Measurements from ENCODE around the gene CCDC61. TPM values are rescaled to one million over a fixed set of nuclear protein-coding genes. Genes with fewer than 3 reads are reported as not detected.

Gene CCDC61
- total and polyA plus RNA-seq, 2 donors from 2014 or later: 17.8 to 22.2 TPM

- no peak for TF ChIP-seq CTCF (IDR thresholded peaks at IDR 0.05; ENCODE audit: borderline replicate concordance, extremely low read depth, insufficient read depth)
- peaks cover 7% of the 10 kb centered on the region for H3K27me3 ChIP-seq (ENCODE audit: control insufficient read depth, insufficient read depth, low read length)
- no peaks in the 10 kb centered on the region for H3K36me3 ChIP-seq (ENCODE audit: control insufficient read depth in 2 of 3, insufficient read depth in 3 of 3, low read length in 3 of 3)
- DNase-seq (peak in 1 of 5 donors; percentile 52), FAIRE-seq (no peak)
- H3K4me1 ChIP-seq (ENCODE audit: control insufficient read depth in 2 of 3, insufficient read depth in 2 of 3, low read depth in 1 of 3, low read length in 3 of 3): peaks cover 0 to 16% (median 0%) of the 10 kb centered on the region in 3 donors
- peak overlapping the region in 1 of 3 donors; percentile 39 for H3K4me3 ChIP-seq (ENCODE audit: low read length in 3 of 3)
- H3K27ac ChIP-seq (ENCODE audit: low read depth in 2 of 2, low read length in 2 of 2): no peak overlapping the region
- peak overlapping the region in 1 of 3 donors; percentile 35 for H3K9ac ChIP-seq (ENCODE audit: low read length in 3 of 3)
- intact Hi-C loops (cut with DNase I): no loop called here
- no peaks in the 10 kb centered on the region for H3K9me3 ChIP-seq (ENCODE audit: control insufficient read depth in 2 of 3, insufficient read depth in 1 of 3, low read length in 3 of 3)
These were observed 19.3 kb downstream of the CCDC61 start for GRCh38 chr19:46014534-46014933.

- DNase-seq: peak; percentile 83 to 92 (median 89)
- FAIRE-seq: no peak
- Histone ChIP-seq H3K9me3 (ENCODE audit: control insufficient read depth in 2 of 3, insufficient read depth in 1 of 3, low read length in 3 of 3) (no peaks in the 10 kb centered on the region), H3K27me3 (ENCODE audit: control insufficient read depth, insufficient read depth, low read length) (peaks cover 7% of the 10 kb centered on the region), H3K36me3 (ENCODE audit: control insufficient read depth in 2 of 3, insufficient read depth in 3 of 3, low read length in 3 of 3) (no peaks in the 10 kb centered on the region), H3K4me3 (ENCODE audit: low read length in 3 of 3) (peak overlapping the region in 1 of 3 donors; percentile 39), H3K9ac (ENCODE audit: low read length in 3 of 3) (peak overlapping the region in 1 of 3 donors; percentile 35), H3K27ac (ENCODE audit: low read depth in 2 of 2, low read length in 2 of 2) (no peak overlapping the region), H3K4me1 (ENCODE audit: control insufficient read depth in 2 of 3, insufficient read depth in 2 of 3, low read depth in 1 of 3, low read length in 3 of 3) (peaks cover 0 to 16% (median 0%) of the 10 kb centered on the region in 3 donors)
- intact Hi-C loops (cut with DNase I): no loop called here
- TF ChIP-seq CTCF (IDR thresholded peaks at IDR 0.05; ENCODE audit: borderline replicate concordance, extremely low read depth, insufficient read depth): no peak
These were observed 19.8 kb downstream of the CCDC61 start for GRCh38 chr19:46014941-46015686.

GRCh38 chr19:46015687-46016425 lies 20.6 kb downstream of the CCDC61 start:
- peak overlapping the region in 1 of 3 donors; percentile 24 for H3K9ac ChIP-seq (ENCODE audit: low read length in 3 of 3)
- intact Hi-C loops (cut with DNase I): no loop called here
- peaks cover 7% of the 10 kb centered on the region for H3K27me3 ChIP-seq (ENCODE audit: control insufficient read depth, insufficient read depth, low read length)
- no peak for TF ChIP-seq CTCF (IDR thresholded peaks at IDR 0.05; ENCODE audit: borderline replicate concordance, extremely low read depth, insufficient read depth)
- no peaks in the 10 kb centered on the region for H3K36me3 ChIP-seq (ENCODE audit: control insufficient read depth in 2 of 3, insufficient read depth in 3 of 3, low read length in 3 of 3)
- no peak overlapping the region for H3K27ac ChIP-seq (ENCODE audit: low read depth in 2 of 2, low read length in 2 of 2)
- no peaks in the 10 kb centered on the region for H3K9me3 ChIP-seq (ENCODE audit: control insufficient read depth in 2 of 3, insufficient read depth in 1 of 3, low read length in 3 of 3)
- H3K4me1 ChIP-seq (ENCODE audit: control insufficient read depth in 2 of 3, insufficient read depth in 2 of 3, low read depth in 1 of 3, low read length in 3 of 3): peaks cover 0 to 16% (median 0%) of the 10 kb centered on the region in 3 donors
- FAIRE-seq (no peak), DNase-seq (peak in 1 of 5 donors; percentile 63)
- H3K4me3 ChIP-seq (ENCODE audit: low read length in 3 of 3): peak overlapping the region in 2 of 3 donors; percentile 65 to 77
